RPMI7951 (cell line): ENCODE results near the gene BTG3. TPM values are rescaled to one million over a fixed set of nuclear protein-coding genes. Genes with fewer than 3 reads are reported as not detected.

ENCODE experiments used
- total RNA-seq: library from RNA; depleted of rRNA; stranded (reverse); fragments of >200 nt; shearing (Covaris generic); gene quantifications from 2 replicates; pipeline ENCODE4 v1.2.3, GENCODE V29; 2014; rRNA removed

Gene BTG3
- total RNA-seq, 1 experiment from 2014 or later, result 67.3 TPM

Other genes starting within 250 kb of the BTG3 start
- 13.7 and 16.4 TPM in 2 replicates for gene CXADR, start 99.9 kb downstream of the BTG3 start, total RNA-seq
- gene C21orf91, start 206.5 kb upstream of the BTG3 start, total RNA-seq, result 9.6 and 14.3 TPM in 2 replicates